ENCODE data around the gene CNTNAP5.

The CNTNAP5 gene

DNA sequence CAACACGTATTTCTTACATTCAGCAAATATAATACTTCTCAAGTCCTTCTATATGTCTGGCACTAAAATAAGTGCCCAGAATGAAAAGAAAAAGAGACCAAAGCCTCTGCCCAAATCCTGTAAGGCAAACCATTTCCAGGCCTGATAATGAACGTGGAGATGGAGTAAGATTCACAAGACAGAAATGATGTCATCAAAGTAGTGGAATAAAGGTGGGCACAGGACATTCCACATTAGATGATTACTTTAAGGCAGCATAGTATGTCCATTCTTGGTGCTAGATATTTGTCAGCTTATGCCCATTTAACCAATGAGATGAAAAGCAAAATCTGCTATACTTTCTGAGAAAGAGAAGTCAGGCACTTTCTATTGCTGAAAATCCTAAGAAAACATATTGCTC is 38.5 kb downstream of the CNTNAP5 start:
- no peak for DNase-seq (ENCODE audit: low spot score)

- DNase-seq (ENCODE audit: low spot score), result no peak
Measured at GRCh38 chr2:124065636-124066035, 40.5 kb downstream of the CNTNAP5 start.

GRCh38 chr2:124066776-124067175 is 41.7 kb downstream of the CNTNAP5 start:
- no peak for DNase-seq (ENCODE audit: low spot score)

GRCh38 chr2:124079045-124079444 is 54.0 kb downstream of the CNTNAP5 start:
- no peak for DNase-seq (ENCODE audit: low spot score)

GRCh38 chr2:124080281-124081153 is 55.4 kb downstream of the CNTNAP5 start:
- no peak for DNase-seq (ENCODE audit: low spot score)

GRCh38 chr2:124081154-124081716 is 56.1 kb downstream of the CNTNAP5 start:
- DNase-seq (ENCODE audit: low spot score), result no peak

DNA sequence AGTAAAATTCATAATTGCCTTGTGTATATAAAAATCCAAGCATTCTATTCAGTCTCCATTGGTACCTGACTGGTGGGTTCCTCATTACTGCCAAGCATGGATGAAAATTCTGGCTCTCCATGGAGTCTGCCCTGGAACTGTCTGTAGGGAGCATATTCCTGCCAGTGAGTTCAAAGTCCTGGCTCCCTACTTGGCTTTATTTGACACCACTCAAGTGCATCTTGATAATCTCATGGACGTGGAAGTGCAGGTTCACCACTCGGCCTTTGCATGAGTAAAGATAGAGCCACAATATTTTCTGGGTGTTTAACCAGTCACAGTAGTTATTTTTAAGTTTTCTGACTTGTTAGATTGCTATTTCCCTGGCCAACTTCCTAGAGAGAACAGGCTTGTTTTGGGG is 63.5 kb downstream of the CNTNAP5 start:
- no peak for DNase-seq (ENCODE audit: low spot score)

- no peak for DNase-seq (ENCODE audit: low spot score)
Measured at GRCh38 chr2:124091721-124092120, 66.6 kb downstream of the CNTNAP5 start.

DNA sequence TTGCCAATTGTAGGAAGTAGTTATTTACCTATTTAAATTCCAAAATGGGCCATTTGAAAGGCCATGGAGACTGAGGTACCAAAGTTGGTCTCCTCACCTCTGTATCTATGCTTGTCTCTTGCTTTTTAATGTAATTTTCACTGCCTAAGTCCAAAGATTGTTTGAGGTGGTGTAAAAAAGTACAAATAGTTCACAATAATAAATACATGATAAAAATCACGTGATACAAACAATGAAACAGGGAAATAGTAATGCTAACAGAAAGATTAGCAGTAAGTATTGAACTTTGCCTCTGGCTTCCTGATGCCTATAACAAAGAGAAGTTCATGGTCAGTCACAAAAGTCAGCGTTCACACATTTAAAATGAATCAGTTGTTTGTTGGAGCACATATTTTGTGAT is 67.6 kb downstream of the CNTNAP5 start:
- DNase-seq (ENCODE audit: low spot score), result no peak

DNA sequence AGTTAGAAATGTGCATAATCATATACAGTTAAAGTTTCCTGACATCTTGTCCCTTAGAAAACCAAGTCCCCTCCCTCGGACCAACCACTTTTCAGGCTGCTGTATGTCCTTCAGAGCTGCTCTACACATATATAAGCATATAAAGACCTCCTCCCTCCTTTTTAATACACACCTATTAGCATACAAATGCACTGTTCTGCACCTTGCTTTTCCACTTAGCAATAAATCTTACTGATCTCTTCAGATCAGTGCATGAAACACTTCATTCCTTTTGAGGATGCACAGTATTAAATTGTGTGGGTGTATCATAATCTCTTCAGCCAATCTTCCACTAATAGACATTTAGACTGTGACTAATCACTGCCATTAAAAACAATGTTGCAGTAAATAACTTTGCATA is 79.8 kb downstream of the CNTNAP5 start:
- no peak for DNase-seq (ENCODE audit: low spot score)

DNA sequence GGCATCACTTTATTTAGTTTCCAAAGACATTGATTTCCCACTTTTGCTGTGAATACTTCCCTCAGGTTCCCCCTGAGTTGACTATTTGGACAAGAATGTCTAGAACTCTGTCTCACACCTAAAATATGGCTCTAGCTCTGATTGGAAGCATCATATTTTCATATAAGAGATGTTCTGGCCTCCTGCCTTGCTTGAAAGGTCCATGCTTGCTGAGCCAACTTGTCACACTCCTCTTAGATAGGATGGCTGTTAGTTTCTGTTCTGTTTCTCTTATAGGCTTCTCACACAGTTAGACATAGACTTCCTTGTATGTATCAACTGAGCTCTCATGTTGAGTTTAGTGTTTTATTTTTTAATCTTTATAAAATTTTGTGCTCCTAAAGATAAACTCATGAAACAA is 87.1 kb downstream of the CNTNAP5 start:
- no peak for DNase-seq (ENCODE audit: low spot score)

- no peak for DNase-seq (ENCODE audit: low spot score)
Measured at GRCh38 chr2:124112966-124113365, 87.9 kb downstream of the CNTNAP5 start.

DNA sequence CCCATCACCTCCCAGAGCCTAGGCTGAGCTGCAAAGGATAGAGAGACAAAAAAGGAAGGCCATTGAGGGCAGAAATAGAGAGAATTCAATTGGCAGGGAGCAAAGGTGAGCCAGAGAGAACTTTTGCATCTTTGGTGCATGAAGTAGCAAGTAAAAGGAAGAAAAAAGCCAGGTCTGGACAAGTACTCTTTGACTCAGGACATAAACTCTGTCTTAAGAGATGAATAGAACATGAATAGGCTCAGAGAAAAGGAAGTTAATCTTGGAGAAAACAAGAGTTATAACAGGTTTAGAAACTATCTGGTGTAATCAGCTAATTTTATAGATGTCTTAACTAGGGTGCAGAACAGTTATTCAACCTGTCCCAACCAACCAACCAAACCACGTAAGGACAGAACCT is 95.2 kb downstream of the CNTNAP5 start:
- no peak for DNase-seq (ENCODE audit: low spot score)

- no peak for DNase-seq (ENCODE audit: low spot score)
Measured at GRCh38 chr2:124121106-124121505, 96.0 kb downstream of the CNTNAP5 start.

- DNase-seq (ENCODE audit: low spot score), result no peak
Measured at GRCh38 chr2:124121760-124122275, 96.7 kb downstream of the CNTNAP5 start.

DNA sequence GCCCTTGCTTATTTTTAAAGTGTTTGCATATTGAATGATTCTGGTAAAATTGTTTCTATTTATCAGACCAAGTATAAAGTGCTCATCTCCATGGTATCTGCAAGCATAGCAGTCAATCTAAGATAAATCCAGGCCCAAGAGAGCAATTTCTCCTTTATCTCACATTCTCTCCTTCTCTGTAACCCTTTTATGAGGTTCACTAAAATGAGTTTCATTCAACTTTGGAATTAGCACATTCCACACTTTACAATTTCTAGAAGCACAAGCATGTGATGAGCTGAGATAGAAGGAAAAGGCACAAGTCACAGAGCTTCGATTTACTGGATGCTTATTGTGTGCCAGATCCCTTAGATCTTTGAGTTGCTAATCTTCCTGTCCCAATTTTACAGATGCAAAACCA is 97.3 kb downstream of the CNTNAP5 start:
- DNase-seq (ENCODE audit: low spot score), result no peak

- no peak for DNase-seq (ENCODE audit: low spot score)
Measured at GRCh38 chr2:124131276-124131675, 106.2 kb downstream of the CNTNAP5 start.

- no peak for DNase-seq (ENCODE audit: low spot score)
Measured at GRCh38 chr2:124136110-124136509, 111.0 kb downstream of the CNTNAP5 start.

- no peak for DNase-seq (ENCODE audit: low spot score)
Measured at GRCh38 chr2:124138076-124138475, 113.0 kb downstream of the CNTNAP5 start.

GRCh38 chr2:124145982-124146381 is 120.9 kb downstream of the CNTNAP5 start:
- DNase-seq (ENCODE audit: low spot score), result no peak

GRCh38 chr2:124147552-124147951 is 122.5 kb downstream of the CNTNAP5 start:
- no peak for DNase-seq (ENCODE audit: low spot score)

- DNase-seq (ENCODE audit: low spot score), result no peak
Measured at GRCh38 chr2:124149571-124149970, 124.5 kb downstream of the CNTNAP5 start.

- no peak for DNase-seq (ENCODE audit: low spot score)
Measured at GRCh38 chr2:124151691-124152090, 126.6 kb downstream of the CNTNAP5 start.

DNA sequence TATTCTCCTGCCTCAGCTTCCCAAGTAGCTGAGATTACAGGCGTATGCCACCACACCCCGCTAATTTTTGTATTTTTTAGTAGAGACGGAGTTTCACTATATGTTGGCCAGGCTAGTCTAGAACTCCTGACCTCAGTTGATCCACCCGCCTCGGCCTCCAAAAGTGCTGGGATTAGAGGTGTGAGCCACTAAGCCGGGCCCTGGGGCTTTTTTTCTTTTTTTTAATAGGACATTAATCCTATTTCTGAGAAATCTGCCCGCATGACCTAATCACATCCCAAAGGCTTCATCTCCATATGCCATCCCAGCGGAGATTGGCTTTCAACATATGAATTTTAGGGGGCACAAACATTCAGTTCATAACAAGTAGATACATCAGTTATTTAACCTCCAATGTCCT is 128.6 kb downstream of the CNTNAP5 start:
- DNase-seq (ENCODE audit: low spot score), result no peak

All from hematopoietic multipotent progenitor cell treated with erythropoietin and hydrocortisone succinate and interleukin-3 and kit ligand, for 17 days (in vitro differentiated cells).